ENCODE results near the gene TREML1.

GRCh38 chr6:41200296-41200900 is 46.3 kb upstream of the TREML1 start:
- no peak for TF ChIP-seq CTCF (IDR thresholded peaks at IDR 0.05)
- TF ChIP-seq POLR2A (IDR thresholded peaks at IDR 0.05), result no peak
